ENCODE data around the gene TRIML2.

DNA sequence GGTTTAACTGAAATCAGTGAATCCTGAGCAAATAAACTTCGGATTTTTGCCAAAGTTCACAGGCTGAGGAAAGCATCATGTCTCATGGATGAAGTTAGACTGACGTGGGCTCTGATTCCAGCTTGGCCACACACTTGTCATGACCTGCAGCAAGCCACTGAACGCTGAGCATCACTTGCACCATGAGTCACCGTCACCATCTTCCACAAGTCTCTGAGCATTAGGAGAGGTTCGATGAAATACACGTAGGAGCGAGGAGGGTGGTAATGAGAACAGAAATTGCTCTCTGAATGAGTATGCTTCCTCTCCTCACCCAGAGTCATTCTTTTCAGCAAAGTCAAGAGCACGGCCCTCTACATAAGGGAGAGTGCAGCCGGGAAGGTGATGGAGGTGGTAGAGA is 3.8 kb upstream of the TRIML2 start:
- TF ChIP-seq POLR2A (IDR thresholded peaks at IDR 0.05): no peak
- TF ChIP-seq, protein P1, sequence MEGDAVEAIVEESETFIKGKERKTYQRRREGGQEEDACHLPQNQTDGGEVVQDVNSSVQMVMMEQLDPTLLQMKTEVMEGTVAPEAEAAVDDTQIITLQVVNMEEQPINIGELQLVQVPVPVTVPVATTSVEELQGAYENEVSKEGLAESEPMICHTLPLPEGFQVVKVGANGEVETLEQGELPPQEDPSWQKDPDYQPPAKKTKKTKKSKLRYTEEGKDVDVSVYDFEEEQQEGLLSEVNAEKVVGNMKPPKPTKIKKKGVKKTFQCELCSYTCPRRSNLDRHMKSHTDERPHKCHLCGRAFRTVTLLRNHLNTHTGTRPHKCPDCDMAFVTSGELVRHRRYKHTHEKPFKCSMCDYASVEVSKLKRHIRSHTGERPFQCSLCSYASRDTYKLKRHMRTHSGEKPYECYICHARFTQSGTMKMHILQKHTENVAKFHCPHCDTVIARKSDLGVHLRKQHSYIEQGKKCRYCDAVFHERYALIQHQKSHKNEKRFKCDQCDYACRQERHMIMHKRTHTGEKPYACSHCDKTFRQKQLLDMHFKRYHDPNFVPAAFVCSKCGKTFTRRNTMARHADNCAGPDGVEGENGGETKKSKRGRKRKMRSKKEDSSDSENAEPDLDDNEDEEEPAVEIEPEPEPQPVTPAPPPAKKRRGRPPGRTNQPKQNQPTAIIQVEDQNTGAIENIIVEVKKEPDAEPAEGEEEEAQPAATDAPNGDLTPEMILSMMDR (IDR thresholded peaks at IDR 0.05): no peak

Data from right lobe of liver (tissue), 4 donors.